AG10803 (cell line): Measurements from ENCODE around the gene KCNAB1.
A peak's percentile ranks its signal among the peaks of the same experiment; 100 is the strongest.
"Not testable (repeated sequence)": the region's sequence is repeated elsewhere in the genome, so short reads cannot be mapped to it uniquely, and the experiment has no call there.

ENCODE experiments used
- DNase-seq: peaks from one replicate; pipeline ENCODE4 v3.0.0; 2010; ENCODE audit warnings: low read depth
- H3K4me3 ChIP-seq: 2 replicates; pipeline ENCODE4 v1.5.1; 2011; ENCODE audit warnings: mild to moderate bottlenecking, low read length, control low read depth
- CTCF ChIP-seq: conservative IDR thresholded peaks from 2 replicates; pipeline ENCODE4 v1.5.1; 2011; ENCODE audit warnings: mild to moderate bottlenecking, low read length, control low read depth, inconsistent platforms

The KCNAB1 gene

DNA sequence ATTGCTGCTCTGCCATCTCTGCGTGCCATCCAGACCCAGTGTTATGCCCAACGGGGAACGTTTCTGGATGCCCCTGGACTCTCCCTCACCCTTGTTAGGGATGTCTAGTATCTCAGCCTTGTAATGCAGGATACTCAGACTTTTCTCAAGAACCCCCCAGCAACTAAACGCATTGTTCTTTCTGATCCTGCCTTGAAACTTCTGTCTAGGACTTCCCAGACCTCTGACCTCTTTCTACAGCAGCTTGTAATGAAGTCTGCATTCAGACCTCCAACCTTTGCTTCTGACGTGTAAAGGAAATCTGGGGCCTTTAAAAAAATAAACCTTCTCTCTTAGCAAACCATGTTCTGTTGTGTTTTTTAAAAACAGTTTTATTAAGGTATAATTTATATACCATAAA lies 139.5 kb downstream of the KCNAB1 start:
- H3K4me3 ChIP-seq = no peak overlapping the region
- DNase-seq = no peak
- no peak for TF ChIP-seq CTCF

GRCh38 chr3:156260331-156260730 lies 140.0 kb downstream of the KCNAB1 start:
- no peak for DNase-seq
- TF ChIP-seq CTCF = no peak

GRCh38 chr3:156264771-156265170 lies 144.4 kb downstream of the KCNAB1 start:
- TF ChIP-seq CTCF = no peak
- no peak overlapping the region for H3K4me3 ChIP-seq
- DNase-seq = peak; percentile 26

More at GRCh38 chr3:156260331-156260730, 140.0 kb downstream of the KCNAB1 start:
- H3K4me3 ChIP-seq = no peak overlapping the region

GRCh38 chr3:156271508-156271907 lies 151.1 kb downstream of the KCNAB1 start:
- no peak for DNase-seq
- no peak for TF ChIP-seq CTCF

GRCh38 chr3:156271995-156272719 lies 151.8 kb downstream of the KCNAB1 start:
- no peak for TF ChIP-seq CTCF
- no peak for DNase-seq
- no peak overlapping the region for H3K4me3 ChIP-seq

More at GRCh38 chr3:156271508-156271907, 151.1 kb downstream of the KCNAB1 start:
- H3K4me3 ChIP-seq = no peak overlapping the region

DNA sequence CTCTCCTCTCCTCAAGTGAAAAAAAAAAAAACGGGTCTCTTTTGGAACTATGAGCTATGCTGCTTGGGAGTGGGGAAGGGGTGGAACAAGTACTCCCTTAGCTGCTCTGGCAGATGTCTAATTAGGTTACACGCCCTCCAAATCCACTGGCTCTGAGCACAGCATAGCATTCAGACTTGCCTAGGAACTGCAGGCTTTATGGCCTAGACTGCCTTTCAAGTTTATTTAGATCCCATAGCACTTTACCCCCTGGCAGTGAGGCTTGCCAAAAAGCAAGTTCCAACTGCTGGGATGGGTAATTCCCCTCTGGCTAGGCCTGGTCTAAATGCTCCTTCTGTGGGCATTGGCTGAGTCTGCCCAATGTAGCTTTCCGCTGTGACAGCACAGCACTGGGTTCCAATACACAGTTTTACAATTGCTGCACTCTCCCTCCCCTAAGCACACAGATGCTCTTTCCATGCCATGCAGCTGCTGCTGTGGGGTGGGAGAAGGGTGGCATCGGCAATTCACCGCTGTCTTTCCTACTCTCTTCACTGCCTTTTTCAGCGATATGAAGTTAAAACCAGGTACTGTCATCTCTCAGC lies 152.8 kb downstream of the KCNAB1 start:
- no peak for TF ChIP-seq CTCF
- H3K4me3 ChIP-seq = no peak overlapping the region
- DNase-seq = no peak

- H3K4me3 ChIP-seq = no peak overlapping the region
- no peak for DNase-seq
- TF ChIP-seq CTCF = no peak
Measured at GRCh38 chr3:156274791-156275190, 154.4 kb downstream of the KCNAB1 start.

DNA sequence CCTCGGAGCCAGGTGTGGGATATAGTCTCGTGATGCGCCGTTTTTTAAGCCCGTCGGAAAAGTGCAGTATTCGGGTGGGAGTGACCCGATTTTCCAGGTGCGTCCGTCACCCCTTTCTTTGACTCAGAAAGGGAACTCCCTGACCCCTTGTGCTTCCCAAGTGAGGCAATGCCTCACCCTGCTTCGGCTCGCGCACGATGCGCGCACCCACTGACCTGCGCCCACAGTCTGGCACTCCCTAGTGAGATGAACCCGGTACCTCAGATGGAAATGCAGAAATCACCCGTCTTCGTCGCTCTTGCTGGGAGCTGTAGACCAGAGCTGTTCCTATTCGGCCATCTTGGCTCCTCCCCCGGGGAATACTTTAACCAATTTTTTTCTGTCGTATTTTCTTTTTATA lies 164.3 kb downstream of the KCNAB1 start:
- not testable (repeated sequence) for H3K4me3 ChIP-seq

More for the DNA sequence above, 164.3 kb downstream of the KCNAB1 start:
- DNase-seq = not testable (repeated sequence)
